K562 (cell line): ENCODE data around the gene BCAS1. TPM values are rescaled to one million over a fixed set of nuclear protein-coding genes. Genes with fewer than 3 reads are reported as not detected.

Experiments
- CCAR2 ChIP-seq: fragments of 200-400 bp; formaldehyde crosslinking; IDR thresholded peaks from 2 replicates; pipeline ENCODE4 v1.6.1; 2017; ENCODE audit warnings: mild to moderate bottlenecking, low read depth, low read length
- polyA plus RNA-seq, 8 experiments: library from polyadenylated mRNA; depleted of rRNA in 4 of 8; stranded (reverse) in 5 of 8; unstranded in 3 of 8; fragments of >200 nt; fragmentation: Nextera tagmentation in 2 of 8; fragmentation: Illumina TruSeq in 1 of 8; extraction: Ambion mirVana in 2 of 8; extraction: Trizol in 1 of 8; gene quantifications; 2 replicates each; pipeline versions ENCODE4 v1.2.1 to v1.2.3, GENCODE V29; 2011 to 2014; ENCODE audit warnings: inconsistent platforms in 1 of 8, missing spikeins in 1 of 8
- total RNA-seq, 7 experiments: library from RNA; depleted of rRNA in 6 of 7; stranded (reverse); fragments of >200 nt in 6 of 7; fragmentation: Illumina TruSeq in 2 of 7; extraction: Trizol in 2 of 7; gene quantifications; 2 replicates each; pipeline versions ENCODE4 v1.2.1 to v1.2.3, GENCODE V29; 2011 to 2021; ENCODE audit warnings: low replicate concordance in 1 of 7
- TF ChIP-seq, protein P1 (sequence below): fragments of 450-650 bp; IDR thresholded peaks from 2 replicates; pipeline ENCODE4 v1.6.1; 2016; ENCODE audit warnings: mild to moderate bottlenecking, moderate library complexity

BCAS1 gene
- total and polyA plus RNA-seq, 9 of the 15 experiments (the other 6 are each of a cell fraction or from before 2014, with no cell fraction given) = 0.18 to 2.3 (median 0.93) TPM

DNA sequence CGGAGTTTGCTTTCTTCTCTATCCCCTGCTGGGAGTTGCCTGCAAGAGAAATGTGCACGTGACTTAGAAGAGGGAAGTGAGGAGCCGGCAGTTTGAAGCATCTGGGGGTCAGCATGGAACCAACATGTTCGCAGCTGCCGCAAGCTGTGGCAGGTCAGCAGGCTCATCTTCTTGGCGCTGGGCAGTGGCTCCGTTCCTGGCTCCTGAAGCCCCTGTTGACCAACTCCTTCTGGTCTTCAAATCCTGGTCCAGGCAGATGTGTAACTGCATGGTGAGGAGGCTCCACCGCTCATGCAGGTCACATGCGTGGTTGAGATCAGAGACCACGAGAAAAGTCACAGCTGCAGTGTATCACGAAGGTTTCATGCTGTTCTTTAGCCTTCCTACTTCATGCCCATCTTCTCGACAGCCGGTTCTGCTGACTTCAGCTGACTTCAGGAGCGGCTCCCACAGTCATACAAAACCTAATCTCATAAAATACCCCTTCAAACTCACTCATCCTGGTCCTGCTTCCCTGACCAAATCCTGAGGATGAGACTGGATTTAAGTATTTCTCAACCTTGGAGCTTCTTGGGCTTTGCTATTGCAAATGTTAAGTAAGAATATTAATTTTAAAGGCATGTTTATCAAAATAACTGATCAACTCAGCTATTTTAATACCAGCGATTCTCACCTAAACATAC lies 44.9 kb upstream of the BCAS1 start (continued):
- TF ChIP-seq, protein P1, sequence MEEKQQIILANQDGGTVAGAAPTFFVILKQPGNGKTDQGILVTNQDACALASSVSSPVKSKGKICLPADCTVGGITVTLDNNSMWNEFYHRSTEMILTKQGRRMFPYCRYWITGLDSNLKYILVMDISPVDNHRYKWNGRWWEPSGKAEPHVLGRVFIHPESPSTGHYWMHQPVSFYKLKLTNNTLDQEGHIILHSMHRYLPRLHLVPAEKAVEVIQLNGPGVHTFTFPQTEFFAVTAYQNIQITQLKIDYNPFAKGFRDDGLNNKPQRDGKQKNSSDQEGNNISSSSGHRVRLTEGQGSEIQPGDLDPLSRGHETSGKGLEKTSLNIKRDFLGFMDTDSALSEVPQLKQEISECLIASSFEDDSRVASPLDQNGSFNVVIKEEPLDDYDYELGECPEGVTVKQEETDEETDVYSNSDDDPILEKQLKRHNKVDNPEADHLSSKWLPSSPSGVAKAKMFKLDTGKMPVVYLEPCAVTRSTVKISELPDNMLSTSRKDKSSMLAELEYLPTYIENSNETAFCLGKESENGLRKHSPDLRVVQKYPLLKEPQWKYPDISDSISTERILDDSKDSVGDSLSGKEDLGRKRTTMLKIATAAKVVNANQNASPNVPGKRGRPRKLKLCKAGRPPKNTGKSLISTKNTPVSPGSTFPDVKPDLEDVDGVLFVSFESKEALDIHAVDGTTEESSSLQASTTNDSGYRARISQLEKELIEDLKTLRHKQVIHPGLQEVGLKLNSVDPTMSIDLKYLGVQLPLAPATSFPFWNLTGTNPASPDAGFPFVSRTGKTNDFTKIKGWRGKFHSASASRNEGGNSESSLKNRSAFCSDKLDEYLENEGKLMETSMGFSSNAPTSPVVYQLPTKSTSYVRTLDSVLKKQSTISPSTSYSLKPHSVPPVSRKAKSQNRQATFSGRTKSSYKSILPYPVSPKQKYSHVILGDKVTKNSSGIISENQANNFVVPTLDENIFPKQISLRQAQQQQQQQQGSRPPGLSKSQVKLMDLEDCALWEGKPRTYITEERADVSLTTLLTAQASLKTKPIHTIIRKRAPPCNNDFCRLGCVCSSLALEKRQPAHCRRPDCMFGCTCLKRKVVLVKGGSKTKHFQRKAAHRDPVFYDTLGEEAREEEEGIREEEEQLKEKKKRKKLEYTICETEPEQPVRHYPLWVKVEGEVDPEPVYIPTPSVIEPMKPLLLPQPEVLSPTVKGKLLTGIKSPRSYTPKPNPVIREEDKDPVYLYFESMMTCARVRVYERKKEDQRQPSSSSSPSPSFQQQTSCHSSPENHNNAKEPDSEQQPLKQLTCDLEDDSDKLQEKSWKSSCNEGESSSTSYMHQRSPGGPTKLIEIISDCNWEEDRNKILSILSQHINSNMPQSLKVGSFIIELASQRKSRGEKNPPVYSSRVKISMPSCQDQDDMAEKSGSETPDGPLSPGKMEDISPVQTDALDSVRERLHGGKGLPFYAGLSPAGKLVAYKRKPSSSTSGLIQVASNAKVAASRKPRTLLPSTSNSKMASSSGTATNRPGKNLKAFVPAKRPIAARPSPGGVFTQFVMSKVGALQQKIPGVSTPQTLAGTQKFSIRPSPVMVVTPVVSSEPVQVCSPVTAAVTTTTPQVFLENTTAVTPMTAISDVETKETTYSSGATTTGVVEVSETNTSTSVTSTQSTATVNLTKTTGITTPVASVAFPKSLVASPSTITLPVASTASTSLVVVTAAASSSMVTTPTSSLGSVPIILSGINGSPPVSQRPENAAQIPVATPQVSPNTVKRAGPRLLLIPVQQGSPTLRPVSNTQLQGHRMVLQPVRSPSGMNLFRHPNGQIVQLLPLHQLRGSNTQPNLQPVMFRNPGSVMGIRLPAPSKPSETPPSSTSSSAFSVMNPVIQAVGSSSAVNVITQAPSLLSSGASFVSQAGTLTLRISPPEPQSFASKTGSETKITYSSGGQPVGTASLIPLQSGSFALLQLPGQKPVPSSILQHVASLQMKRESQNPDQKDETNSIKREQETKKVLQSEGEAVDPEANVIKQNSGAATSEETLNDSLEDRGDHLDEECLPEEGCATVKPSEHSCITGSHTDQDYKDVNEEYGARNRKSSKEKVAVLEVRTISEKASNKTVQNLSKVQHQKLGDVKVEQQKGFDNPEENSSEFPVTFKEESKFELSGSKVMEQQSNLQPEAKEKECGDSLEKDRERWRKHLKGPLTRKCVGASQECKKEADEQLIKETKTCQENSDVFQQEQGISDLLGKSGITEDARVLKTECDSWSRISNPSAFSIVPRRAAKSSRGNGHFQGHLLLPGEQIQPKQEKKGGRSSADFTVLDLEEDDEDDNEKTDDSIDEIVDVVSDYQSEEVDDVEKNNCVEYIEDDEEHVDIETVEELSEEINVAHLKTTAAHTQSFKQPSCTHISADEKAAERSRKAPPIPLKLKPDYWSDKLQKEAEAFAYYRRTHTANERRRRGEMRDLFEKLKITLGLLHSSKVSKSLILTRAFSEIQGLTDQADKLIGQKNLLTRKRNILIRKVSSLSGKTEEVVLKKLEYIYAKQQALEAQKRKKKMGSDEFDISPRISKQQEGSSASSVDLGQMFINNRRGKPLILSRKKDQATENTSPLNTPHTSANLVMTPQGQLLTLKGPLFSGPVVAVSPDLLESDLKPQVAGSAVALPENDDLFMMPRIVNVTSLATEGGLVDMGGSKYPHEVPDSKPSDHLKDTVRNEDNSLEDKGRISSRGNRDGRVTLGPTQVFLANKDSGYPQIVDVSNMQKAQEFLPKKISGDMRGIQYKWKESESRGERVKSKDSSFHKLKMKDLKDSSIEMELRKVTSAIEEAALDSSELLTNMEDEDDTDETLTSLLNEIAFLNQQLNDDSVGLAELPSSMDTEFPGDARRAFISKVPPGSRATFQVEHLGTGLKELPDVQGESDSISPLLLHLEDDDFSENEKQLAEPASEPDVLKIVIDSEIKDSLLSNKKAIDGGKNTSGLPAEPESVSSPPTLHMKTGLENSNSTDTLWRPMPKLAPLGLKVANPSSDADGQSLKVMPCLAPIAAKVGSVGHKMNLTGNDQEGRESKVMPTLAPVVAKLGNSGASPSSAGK = peak; percentile 43
- TF ChIP-seq CCAR2 = no peak
